T-helper 1 cell treated with Interleukin-12 subunit alpha and Interleukin-12 subunit beta and Interleukin-4 antibody, amounts not matched to agents 30 μg/mL and 1 μg/mL, for 36 hours (primary cell): ENCODE results near the gene ARMH1.
A peak's percentile ranks its signal among the peaks of the same experiment; 100 is the strongest.

Experiments
- H3K27ac Mint-ChIP-seq: one replicate; pipeline ENCODE4 v1.8.0; 2021; ENCODE audit warnings: mild to moderate bottlenecking, mixed read lengths
- H3K27me3 Mint-ChIP-seq: one replicate; pipeline ENCODE4 v1.8.0; 2021; ENCODE audit warnings: low read depth, mixed read lengths
- H3K36me3 Mint-ChIP-seq: one replicate; pipeline ENCODE4 v1.8.0; 2021; ENCODE audit warnings: low read depth, mixed read lengths
- H3K4me1 Mint-ChIP-seq: one replicate; pipeline ENCODE4 v1.8.0; 2021; ENCODE audit warnings: low read depth, mixed read lengths
- H3K4me3 Mint-ChIP-seq: one replicate; pipeline ENCODE4 v1.8.0; 2021; ENCODE audit warnings: mild to moderate bottlenecking, moderate library complexity, mixed read lengths
- H3K9me3 Mint-ChIP-seq: one replicate; pipeline ENCODE4 v1.8.0; 2021; ENCODE audit warnings: mixed read lengths

Gene ARMH1

GRCh38 chr1:44640200-44640853 lies 34.2 kb upstream of the ARMH1 start:
- Mint-ChIP-seq H3K27ac (no peak overlapping the region), H3K9me3 (no peaks in the 10 kb centered on the region), H3K4me3 (no peak overlapping the region), H3K36me3 (peaks cover 40% of the 10 kb centered on the region), H3K27me3 (no peaks in the 10 kb centered on the region), H3K4me1 (no peaks in the 10 kb centered on the region)

- Mint-ChIP-seq H3K27me3 (no peaks in the 10 kb centered on the region), H3K4me3 (no peak overlapping the region), H3K4me1 (no peaks in the 10 kb centered on the region), H3K27ac (no peak overlapping the region), H3K9me3 (no peaks in the 10 kb centered on the region), H3K36me3 (peaks cover 31% of the 10 kb centered on the region)
Observed at GRCh38 chr1:44641126-44642102, 33.1 kb upstream of the ARMH1 start.

GRCh38 chr1:44642255-44642654 lies 32.3 kb upstream of the ARMH1 start:
- Mint-ChIP-seq H3K27ac (no peak overlapping the region), H3K4me1 (no peaks in the 10 kb centered on the region), H3K36me3 (peaks cover 27% of the 10 kb centered on the region), H3K27me3 (no peaks in the 10 kb centered on the region), H3K4me3 (no peak overlapping the region), H3K9me3 (no peaks in the 10 kb centered on the region)

- Mint-ChIP-seq H3K27me3 (no peaks in the 10 kb centered on the region), H3K36me3 (peaks cover 26% of the 10 kb centered on the region), H3K9me3 (no peaks in the 10 kb centered on the region), H3K4me3 (no peak overlapping the region), H3K27ac (no peak overlapping the region), H3K4me1 (no peaks in the 10 kb centered on the region)
Observed at GRCh38 chr1:44642925-44643324, 31.6 kb upstream of the ARMH1 start.

GRCh38 chr1:44643721-44644334 lies 30.7 kb upstream of the ARMH1 start:
- Mint-ChIP-seq H3K4me1 (no peaks in the 10 kb centered on the region), H3K9me3 (no peaks in the 10 kb centered on the region), H3K36me3 (peaks cover 24% of the 10 kb centered on the region), H3K27ac (no peak overlapping the region), H3K4me3 (no peak overlapping the region), H3K27me3 (no peaks in the 10 kb centered on the region)

GRCh38 chr1:44644806-44645205 lies 29.7 kb upstream of the ARMH1 start:
- Mint-ChIP-seq H3K27me3 (no peaks in the 10 kb centered on the region), H3K36me3 (peaks cover 23% of the 10 kb centered on the region), H3K9me3 (no peaks in the 10 kb centered on the region), H3K27ac (no peak overlapping the region), H3K4me3 (no peak overlapping the region), H3K4me1 (no peaks in the 10 kb centered on the region)

GRCh38 chr1:44645476-44646244 lies 28.9 kb upstream of the ARMH1 start:
- no peak overlapping the region for H3K27ac Mint-ChIP-seq
- H3K27me3 Mint-ChIP-seq, result no peaks in the 10 kb centered on the region
- no peak overlapping the region for H3K4me3 Mint-ChIP-seq
- no peaks in the 10 kb centered on the region for H3K9me3 Mint-ChIP-seq
- peaks cover 23% of the 10 kb centered on the region for H3K36me3 Mint-ChIP-seq
- no peaks in the 10 kb centered on the region for H3K4me1 Mint-ChIP-seq

GRCh38 chr1:44646261-44647110 lies 28.0 kb upstream of the ARMH1 start:
- Mint-ChIP-seq H3K4me3 (no peak overlapping the region), H3K27me3 (no peaks in the 10 kb centered on the region), H3K4me1 (no peaks in the 10 kb centered on the region), H3K27ac (no peak overlapping the region), H3K36me3 (peaks cover 23% of the 10 kb centered on the region), H3K9me3 (no peaks in the 10 kb centered on the region)

GRCh38 chr1:44647896-44648295 lies 26.6 kb upstream of the ARMH1 start:
- Mint-ChIP-seq H3K27ac (peak overlapping the region; percentile 43), H3K36me3 (peaks cover 18% of the 10 kb centered on the region), H3K27me3 (no peaks in the 10 kb centered on the region), H3K4me1 (no peaks in the 10 kb centered on the region), H3K4me3 (no peak overlapping the region), H3K9me3 (no peaks in the 10 kb centered on the region)

- no peaks in the 10 kb centered on the region for H3K9me3 Mint-ChIP-seq
- H3K36me3 Mint-ChIP-seq, result peaks cover 15% of the 10 kb centered on the region
- no peak overlapping the region for H3K4me3 Mint-ChIP-seq
- no peaks in the 10 kb centered on the region for H3K4me1 Mint-ChIP-seq
- no peak overlapping the region for H3K27ac Mint-ChIP-seq
- no peaks in the 10 kb centered on the region for H3K27me3 Mint-ChIP-seq
Observed at GRCh38 chr1:44648529-44649250, 25.8 kb upstream of the ARMH1 start.

- Mint-ChIP-seq H3K9me3 (no peaks in the 10 kb centered on the region), H3K27ac (no peak overlapping the region), H3K4me1 (no peaks in the 10 kb centered on the region), H3K4me3 (no peak overlapping the region), H3K27me3 (no peaks in the 10 kb centered on the region), H3K36me3 (peaks cover 12% of the 10 kb centered on the region)
Observed at GRCh38 chr1:44649788-44650158, 24.7 kb upstream of the ARMH1 start.

- Mint-ChIP-seq H3K27me3 (no peaks in the 10 kb centered on the region), H3K9me3 (no peaks in the 10 kb centered on the region), H3K27ac (no peak overlapping the region), H3K4me3 (no peak overlapping the region), H3K36me3 (peaks cover 10% of the 10 kb centered on the region), H3K4me1 (no peaks in the 10 kb centered on the region)
Observed at GRCh38 chr1:44650159-44650831, 24.2 kb upstream of the ARMH1 start.

- H3K4me3 Mint-ChIP-seq, result no peak overlapping the region
- H3K27ac Mint-ChIP-seq, result no peak overlapping the region
- peaks cover 10% of the 10 kb centered on the region for H3K36me3 Mint-ChIP-seq
- H3K9me3 Mint-ChIP-seq, result no peaks in the 10 kb centered on the region
- no peaks in the 10 kb centered on the region for H3K4me1 Mint-ChIP-seq
- no peaks in the 10 kb centered on the region for H3K27me3 Mint-ChIP-seq
Observed at GRCh38 chr1:44651069-44651468, 23.4 kb upstream of the ARMH1 start.
